ENCODE results near the gene PNP.

PNP gene

DNA sequence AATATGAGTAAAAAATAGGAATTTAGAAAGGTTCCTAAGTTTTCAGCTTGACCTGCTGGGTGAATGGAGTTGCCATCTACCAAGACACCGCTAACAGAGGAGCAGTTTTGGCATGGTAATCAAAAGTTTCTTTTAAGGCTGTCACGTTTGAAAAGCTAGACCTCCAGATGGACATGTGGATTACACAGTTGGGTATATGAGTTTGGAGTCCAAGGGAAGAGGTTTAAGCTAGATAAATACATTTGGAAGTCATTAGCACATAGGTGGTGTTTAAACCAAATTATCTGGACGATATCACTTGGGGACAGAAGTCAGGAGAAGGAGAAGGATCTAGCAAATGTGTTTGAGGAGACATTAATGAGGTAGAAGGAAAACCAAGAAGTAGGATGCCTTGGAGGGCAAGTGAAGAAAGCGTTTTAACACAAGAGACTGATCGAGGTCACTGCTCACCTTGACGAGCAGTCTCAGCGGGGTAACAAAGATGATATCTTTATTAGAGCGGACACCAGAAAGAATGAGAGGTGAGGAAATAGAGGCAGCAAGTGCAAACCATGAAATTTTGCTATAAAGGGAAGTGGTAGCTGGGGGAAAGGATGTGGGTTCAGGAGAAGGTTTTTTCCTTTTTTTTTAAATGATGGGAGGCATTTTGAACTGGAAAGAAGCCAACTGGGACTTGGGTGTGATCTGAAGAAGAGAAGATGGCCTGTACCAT, 17.6 kb downstream of the PNP start:
- no peak for DNase-seq
- no peaks in the 10 kb centered on the region for H3K9me3 ChIP-seq (replicated peaks; ENCODE audit: insufficient read depth, low read length)
- peaks cover 8% of the 10 kb centered on the region for H3F3A ChIP-seq (ENCODE audit: insufficient read depth, low read length)
- 0 out of 2 replicates have a peak, but pooled peaks cover 9% of the 10 kb centered on the region for H3K4me1 ChIP-seq (ENCODE audit: low read length)
- no peaks in the 10 kb centered on the region for H3K27me3 ChIP-seq (replicated peaks; ENCODE audit: insufficient read depth, low read length)
- H3K9ac ChIP-seq (ENCODE audit: low read length) = no peak overlapping the region
- H2AFZ ChIP-seq (ENCODE audit: low read length) = no peak overlapping the region
- H3K27ac ChIP-seq (ENCODE audit: low read length) = no peak overlapping the region
- H3K9me2 ChIP-seq (replicated peaks; ENCODE audit: insufficient read depth, low read length) = no peaks in the 10 kb centered on the region
- no peak overlapping the region for H3K4me2 ChIP-seq (ENCODE audit: low read depth, low read length)
- H3K36me3 ChIP-seq (replicated peaks; ENCODE audit: insufficient read depth, low read length) = no peaks in the 10 kb centered on the region
- H3K4me3 ChIP-seq (ENCODE audit: low read length) = no peak overlapping the region
- H3K79me2 ChIP-seq (ENCODE audit: low read length) = no peaks in the 10 kb centered on the region
- no peaks in the 10 kb centered on the region for H4K20me1 ChIP-seq (ENCODE audit: insufficient read depth, low read length)
- TF ChIP-seq, protein P1, sequence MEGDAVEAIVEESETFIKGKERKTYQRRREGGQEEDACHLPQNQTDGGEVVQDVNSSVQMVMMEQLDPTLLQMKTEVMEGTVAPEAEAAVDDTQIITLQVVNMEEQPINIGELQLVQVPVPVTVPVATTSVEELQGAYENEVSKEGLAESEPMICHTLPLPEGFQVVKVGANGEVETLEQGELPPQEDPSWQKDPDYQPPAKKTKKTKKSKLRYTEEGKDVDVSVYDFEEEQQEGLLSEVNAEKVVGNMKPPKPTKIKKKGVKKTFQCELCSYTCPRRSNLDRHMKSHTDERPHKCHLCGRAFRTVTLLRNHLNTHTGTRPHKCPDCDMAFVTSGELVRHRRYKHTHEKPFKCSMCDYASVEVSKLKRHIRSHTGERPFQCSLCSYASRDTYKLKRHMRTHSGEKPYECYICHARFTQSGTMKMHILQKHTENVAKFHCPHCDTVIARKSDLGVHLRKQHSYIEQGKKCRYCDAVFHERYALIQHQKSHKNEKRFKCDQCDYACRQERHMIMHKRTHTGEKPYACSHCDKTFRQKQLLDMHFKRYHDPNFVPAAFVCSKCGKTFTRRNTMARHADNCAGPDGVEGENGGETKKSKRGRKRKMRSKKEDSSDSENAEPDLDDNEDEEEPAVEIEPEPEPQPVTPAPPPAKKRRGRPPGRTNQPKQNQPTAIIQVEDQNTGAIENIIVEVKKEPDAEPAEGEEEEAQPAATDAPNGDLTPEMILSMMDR (IDR thresholded peaks at IDR 0.05; ENCODE audit: low read length) = no peak
- no peak for TF ChIP-seq EZH2phosphoT487 (IDR thresholded peaks at IDR 0.05; ENCODE audit: low read length)
- no peak for TF ChIP-seq EZH2 (optimal IDR thresholded peaks at IDR 0.05; ENCODE audit: low read depth, low read length)

DNA sequence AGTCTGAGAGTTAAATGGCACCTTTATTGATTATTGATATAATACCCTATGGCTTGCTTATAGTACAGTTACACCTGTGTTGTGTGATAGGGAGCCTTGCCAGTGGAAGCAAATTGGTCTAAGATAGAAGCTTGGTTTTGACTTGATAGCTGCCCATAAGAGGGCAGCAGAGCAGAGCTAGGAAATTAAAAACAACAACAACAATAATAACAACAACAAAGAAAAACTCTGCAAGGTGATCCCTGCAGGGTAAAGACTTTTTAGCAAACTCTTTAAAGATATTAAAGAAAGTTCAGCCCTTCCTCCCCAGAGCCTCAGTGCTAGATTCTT, 18.2 kb downstream of the PNP start:
- H3K4me1 ChIP-seq (ENCODE audit: low read length) = peaks cover 14% of the 10 kb centered on the region
- H3K4me2 ChIP-seq (ENCODE audit: low read depth, low read length) = no peak overlapping the region
- H3K36me3 ChIP-seq (replicated peaks; ENCODE audit: insufficient read depth, low read length) = no peaks in the 10 kb centered on the region
- no peak for DNase-seq
- no peaks in the 10 kb centered on the region for H3K79me2 ChIP-seq (ENCODE audit: low read length)
- no peaks in the 10 kb centered on the region for H4K20me1 ChIP-seq (ENCODE audit: insufficient read depth, low read length)
- H3F3A ChIP-seq (ENCODE audit: insufficient read depth, low read length) = peaks cover 11% of the 10 kb centered on the region
- no peak overlapping the region for H3K27ac ChIP-seq (ENCODE audit: low read length)
- no peak overlapping the region for H2AFZ ChIP-seq (ENCODE audit: low read length)
- no peak overlapping the region for H3K4me3 ChIP-seq (ENCODE audit: low read length)
- TF ChIP-seq, protein P1 (IDR thresholded peaks at IDR 0.05; ENCODE audit: low read length) = no peak; the same call in 1 of the 2 replicates
- TF ChIP-seq EZH2phosphoT487 (IDR thresholded peaks at IDR 0.05; ENCODE audit: low read length) = no peak
- H3K9ac ChIP-seq (ENCODE audit: low read length) = no peak overlapping the region
- H3K27me3 ChIP-seq (replicated peaks; ENCODE audit: insufficient read depth, low read length) = no peaks in the 10 kb centered on the region
- no peaks in the 10 kb centered on the region for H3K9me2 ChIP-seq (replicated peaks; ENCODE audit: insufficient read depth, low read length)
- H3K9me3 ChIP-seq (replicated peaks; ENCODE audit: insufficient read depth, low read length) = no peaks in the 10 kb centered on the region

DNA sequence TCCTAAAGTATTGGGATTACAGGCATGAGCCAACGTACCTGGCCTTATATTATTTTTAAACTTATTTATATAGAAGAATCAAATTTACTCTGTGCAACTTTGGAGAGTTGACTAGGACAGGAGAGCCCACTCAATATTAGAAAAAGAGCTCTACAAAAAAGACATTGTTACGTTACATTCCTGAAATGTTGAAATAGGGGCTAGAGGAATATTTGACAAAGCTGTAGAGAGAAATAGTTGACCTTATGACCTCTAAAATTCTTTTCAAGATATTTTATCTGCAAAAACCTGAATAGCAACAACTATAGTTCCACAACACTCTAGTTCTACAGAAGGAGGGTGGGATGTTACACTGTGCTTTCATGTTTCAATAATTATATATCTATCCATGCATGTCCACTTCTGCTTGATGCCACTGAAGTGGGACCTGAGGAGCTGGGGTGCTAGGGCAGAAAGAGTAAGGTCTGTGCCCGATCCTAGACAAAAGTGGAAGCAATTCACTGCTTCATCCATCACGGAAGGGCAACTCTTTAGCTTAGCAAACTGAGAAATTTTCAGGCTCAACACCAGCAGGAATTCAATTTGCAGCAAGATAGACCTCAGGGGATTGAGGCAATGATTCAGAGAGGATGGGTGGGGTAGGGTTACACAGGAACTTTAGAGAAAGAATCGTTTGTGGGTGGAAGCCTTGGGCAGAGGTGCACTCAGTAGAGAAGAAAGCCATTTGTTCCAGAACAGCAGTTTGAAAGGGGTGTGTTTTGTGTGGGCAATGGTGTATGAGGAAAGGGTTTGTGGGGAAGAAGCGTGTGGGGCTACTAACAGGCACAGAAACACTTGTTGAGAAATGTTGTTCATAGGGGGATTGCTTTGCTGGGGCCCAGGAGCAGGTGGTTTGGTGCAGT, 20.1 kb downstream of the PNP start:
- Histone ChIP-seq H3K9ac (ENCODE audit: low read length) (no peak overlapping the region), H4K20me1 (ENCODE audit: insufficient read depth, low read length) (no peaks in the 10 kb centered on the region), H3K9me3 (replicated peaks; ENCODE audit: insufficient read depth, low read length) (no peaks in the 10 kb centered on the region), H3K4me3 (ENCODE audit: low read length) (no peak overlapping the region), H3K27me3 (replicated peaks; ENCODE audit: insufficient read depth, low read length) (no peaks in the 10 kb centered on the region), H3K4me1 (ENCODE audit: low read length) (peaks cover 21% of the 10 kb centered on the region), H3K4me2 (ENCODE audit: low read depth, low read length) (no peak overlapping the region), H3K79me2 (ENCODE audit: low read length) (no peaks in the 10 kb centered on the region), H3K27ac (ENCODE audit: low read length) (no peak overlapping the region), H3K9me2 (replicated peaks; ENCODE audit: insufficient read depth, low read length) (no peaks in the 10 kb centered on the region), H3F3A (ENCODE audit: insufficient read depth, low read length) (peaks cover 11% of the 10 kb centered on the region), H3K36me3 (replicated peaks; ENCODE audit: insufficient read depth, low read length) (no peaks in the 10 kb centered on the region), H2AFZ (ENCODE audit: low read length) (no peak overlapping the region)
- TF ChIP-seq, protein P1 (IDR thresholded peaks at IDR 0.05; ENCODE audit: low read length) = no peak
- no peak for TF ChIP-seq EZH2 (optimal IDR thresholded peaks at IDR 0.05; ENCODE audit: low read depth, low read length)
- TF ChIP-seq EZH2phosphoT487 (IDR thresholded peaks at IDR 0.05; ENCODE audit: low read length) = no peak
- no peak for DNase-seq

Data from MM.1S (cell line).